GM12878 (cell line): Measurements from ENCODE around the gene ABHD6. TPM values are rescaled to one million over a fixed set of nuclear protein-coding genes. Genes with fewer than 3 reads are reported as not detected.

Experiments used
- ATAC-seq: fragments of 200-7000 bp; cut with Tn5 transposase; 3 replicates; pipeline ENCODE4 v1.9.1; 2020; ENCODE audit warnings: mild to moderate bottlenecking, moderate library complexity
- BruUV-seq: library from RNA; stranded (reverse); fragments of 400-500 nt; replicated peaks from 2 replicates; lab custom pipeline; 2021; lab: Mats Ljungman, UMichigan
- CTCF ChIA-PET: fragments of 300-600 bp; sonication (Branson Sonifier 250); formaldehyde crosslinking; extraction: SDS; loops from one replicate; lab custom pipeline; 2021; ENCODE audit warnings: inconsistent platforms; lab: Yijun Ruan, JAX
- POLR2A ChIA-PET: fragments of 350-600 bp; formaldehyde crosslinking; extraction: SDS; loops from one replicate; lab custom pipeline; 2021; ENCODE audit warnings: inconsistent platforms; lab: Charles Lee
- RAD21 ChIA-PET: fragments of 300-600 bp; sonication (Branson Sonifier 250); formaldehyde crosslinking; loops from one replicate; lab custom pipeline; 2023; ENCODE audit warnings: antibody characterized with exemption; ENCODE audit not compliant: unreplicated experiment; lab: Charles Lee
- SMC1A ChIA-PET: fragments of 300-600 bp; sonication (Branson Sonifier 250); formaldehyde crosslinking; loops from one replicate; lab custom pipeline; 2023; ENCODE audit not compliant: unreplicated experiment, uncharacterized antibody; lab: Charles Lee
- DNase-seq: peaks from one replicate; pipeline ENCODE4 v3.0.0-alpha.2; 2011; ENCODE audit warnings: low read depth, low spot score
- FAIRE-seq: peaks from 3 replicates; lab custom pipeline; 2011; peaks lifted over from hg19 to GRCh38; lab: Jason Lieb, UNC
- H2AFZ ChIP-seq: 2 replicates; pipeline ENCODE4 v1.6.0; 2011; ENCODE audit warnings: low read depth, low read length, control low read depth; ENCODE audit not compliant: control insufficient read depth
- H3K27ac ChIP-seq: 2 replicates; pipeline ENCODE4 v1.5.1; 2011; ENCODE audit warnings: control low read depth; ENCODE audit not compliant: control insufficient read depth, insufficient read depth
- H3K27me3 ChIP-seq, 2 experiments: replicated peaks in 1 of 2; 2 replicates each; pipeline versions ENCODE4 v1.6.0 to v1.6.1; 2011; ENCODE audit warnings: low read length in 1 of 2; ENCODE audit not compliant: control insufficient read depth in 2 of 2, insufficient read depth in 2 of 2
- H3K36me3 ChIP-seq, 2 experiments: 2 replicates each; pipeline ENCODE4 v1.5.1; 2011; ENCODE audit warnings: low read length in 1 of 2; ENCODE audit not compliant: control insufficient read depth in 2 of 2, insufficient read depth in 2 of 2
- H3K4me1 ChIP-seq: 2 replicates; pipeline ENCODE4 v1.6.1; 2011; ENCODE audit warnings: mild to moderate bottlenecking, low read length, moderate library complexity, mixed read lengths; ENCODE audit not compliant: control insufficient read depth, insufficient read depth
- H3K4me2 ChIP-seq: 2 replicates; pipeline ENCODE4 v1.6.0; 2011; ENCODE audit warnings: control low read depth; ENCODE audit not compliant: control insufficient read depth, insufficient read depth
- H3K4me3 ChIP-seq: fragments of 200-600 bp; sonication (generic); 2 replicates; pipeline ENCODE4 v1.5.1; 2016
- H3K79me2 ChIP-seq: 2 replicates; pipeline ENCODE4 v1.6.0; 2011; ENCODE audit warnings: low read length; ENCODE audit not compliant: control insufficient read depth, insufficient read depth
- H3K9ac ChIP-seq: 2 replicates; pipeline ENCODE4 v1.8.0; 2011; ENCODE audit warnings: low read length, control low read depth, mixed read lengths; ENCODE audit not compliant: control insufficient read depth, insufficient read depth
- H3K9me3 ChIP-seq: replicated peaks from 3 replicates; pipeline ENCODE4 v1.5.1; 2011; ENCODE audit warnings: mild to moderate bottlenecking, low read length; ENCODE audit not compliant: control insufficient read depth, insufficient read depth
- H4K20me1 ChIP-seq: 2 replicates; pipeline ENCODE4 v1.6.0; 2011; ENCODE audit not compliant: control insufficient read depth, insufficient read depth
- CTCF ChIP-seq, 3 experiments: IDR thresholded peaks in 2 of 3; conservative IDR thresholded peaks in 1 of 3; 2 replicates each; pipeline ENCODE4 v1.5.1; 2011; ENCODE audit warnings: low read depth in 3 of 3, low read length in 3 of 3, mild to moderate bottlenecking in 3 of 3, control low read depth in 2 of 3, moderate library complexity in 2 of 3, inconsistent platforms in 1 of 3, mixed read lengths in 1 of 3; ENCODE audit not compliant: control insufficient read depth in 2 of 3, insufficient read depth in 1 of 3; ENCODE audit errors: extremely low read depth in 1 of 3
- E2F8 ChIP-seq: fragments of 450-650 bp; IDR thresholded peaks from 2 replicates; pipeline ENCODE4 v1.6.1; 2018; ENCODE audit warnings: mild to moderate bottlenecking, low read depth, moderate library complexity; ENCODE audit not compliant: partially characterized antibody
- KAT2A ChIP-seq: conservative IDR thresholded peaks from 2 replicates; pipeline ENCODE4 v1.6.1; 2011; ENCODE audit warnings: low read depth, low read length; ENCODE audit not compliant: control insufficient read depth
- NR2C1 ChIP-seq: fragments of 450-650 bp; IDR thresholded peaks from 2 replicates; pipeline ENCODE4 v1.6.1; 2017; ENCODE audit warnings: antibody characterized with exemption, mild to moderate bottlenecking, moderate library complexity
- POU2F2 ChIP-seq: IDR thresholded peaks from 3 replicates; pipeline ENCODE4 v1.6.1; 2011; ENCODE audit warnings: low read depth, mild to moderate bottlenecking, low read length, borderline replicate concordance
- RFX5 ChIP-seq: IDR thresholded peaks from 2 replicates; pipeline ENCODE4 v1.6.1; 2011; ENCODE audit warnings: low read depth, low read length, improper control_type of control experiment
- SP1 ChIP-seq: IDR thresholded peaks from one replicate; pipeline ENCODE4 v1.6.1; 2011; ENCODE audit warnings: low read depth, low read length
- TCF3 ChIP-seq: IDR thresholded peaks from 2 replicates; pipeline ENCODE4 v1.6.1; 2012; ENCODE audit warnings: low read depth, mild to moderate bottlenecking, low read length, borderline replicate concordance; ENCODE audit not compliant: insufficient read depth
- ZBED1 ChIP-seq: IDR thresholded peaks from 2 replicates; pipeline ENCODE4 v1.6.1; 2016; ENCODE audit warnings: borderline replicate concordance
- ZNF274 ChIP-seq: IDR thresholded peaks from one replicate; pipeline ENCODE4 v1.8.0; 2011; ENCODE audit not compliant: insufficient read length, insufficient read depth
- WGBS: methylation state at CpG from one replicate; pipeline ENCODE4 v1.1.6; 2016; ENCODE audit warnings: low lambda C conversion rate; ENCODE audit not compliant: insufficient replicate concordance, insufficient coverage; ENCODE audit errors: missing lambda C conversion rate; 5-methylcytosine and 5-hydroxymethylcytosine counted together
- in situ Hi-C: fragments of 300-500 bp; cut with MboI; formaldehyde crosslinking; loops from 9 replicates; pipeline ENCODE4 v1.14.3; 2018; ENCODE audit warnings: mixed read lengths
- intact Hi-C: fragments of 100-400 bp; cut with micrococcal nuclease; formaldehyde crosslinking; loops from one replicate; pipeline ENCODE4 v1.14.2; 2022; ENCODE audit not compliant: unreplicated experiment
- polyA plus RNA-seq, 11 experiments: library from polyadenylated mRNA; depleted of rRNA in 4 of 11; unstranded in 6 of 11; stranded (reverse) in 5 of 11; fragments of >200 nt; fragmentation: Nextera tagmentation in 4 of 11; fragmentation: Illumina TruSeq in 1 of 11; extraction: Ambion mirVana in 4 of 11; extraction: Trizol in 1 of 11; gene quantifications; 1 replicate in 1 of 11; 2 replicates in 10 of 11; pipeline versions ENCODE4 v1.2.1 to v1.2.3, GENCODE V29; 2011 to 2016; ENCODE audit warnings: inconsistent platforms in 2 of 11, missing spikeins in 2 of 11, low read depth in 1 of 11
- total RNA-seq, 4 experiments: library from RNA; depleted of rRNA in 3 of 4; stranded (reverse); fragments of >200 nt in 3 of 4; fragmentation: Illumina TruSeq in 1 of 4; extraction: Trizol in 1 of 4; gene quantifications; 2 replicates each; pipeline versions ENCODE4 v1.2.1 to v1.2.3, GENCODE V29; 2013 to 2021
- TF ChIP-seq, protein P1 (sequence below): IDR thresholded peaks from 2 replicates; pipeline ENCODE4 v1.6.1; 2012; ENCODE audit warnings: low read depth, low read length, improper control_type of control experiment
- TF ChIP-seq, protein P2 (sequence below): IDR thresholded peaks from 2 replicates; pipeline ENCODE4 v1.6.1; 2012; ENCODE audit warnings: mild to moderate bottlenecking, low read depth, low read length
- TF ChIP-seq, protein P3 (sequence below): IDR thresholded peaks from 2 replicates; pipeline ENCODE4 v1.6.1; 2011; ENCODE audit warnings: borderline replicate concordance, low read depth, mild to moderate bottlenecking, moderate library complexity, mixed read lengths, low read length; ENCODE audit not compliant: insufficient read depth; ENCODE audit errors: extremely low read length

Gene ABHD6
- total and polyA plus RNA-seq, 10 of the 15 experiments (the other 5 are each of a cell fraction or from before 2014, with no cell fraction given), result 1.4 to 33.2 (median 3.2) TPM

GRCh38 chr3:58192069-58192468 lies 45.5 kb upstream of the ABHD6 start:
- no peak overlapping the region for H3K4me3 ChIP-seq
- in situ Hi-C loops, result no loop called here
- H3K79me2 ChIP-seq, result no peaks in the 10 kb centered on the region
- ATAC-seq, result no peak
- H3K9me3 ChIP-seq, result peaks cover 19% of the 10 kb centered on the region
- ChIA-PET CTCF (interaction anchor here (18.5 to 25.2 kb wide), 2 partner anchors 22 to 110 kb away, joined by 503 to 655 read pairs; partner anchors contain the start of genes DNASE1L3, HTD2 and RPP14), RAD21 (interaction anchor here (0.6 to 6.6 kb wide), 2 partner anchors 12 to 27 kb away, joined by 3 to 141 read pairs; no protein-coding TSS in a partner anchor), POLR2A (interaction anchor here (17.1 kb wide), 1 partner anchor 20 kb away, joined by 491 read pairs; the partner anchor contains the start of gene DNASE1L3), SMC1A (interaction anchor here (1.3 to 9.6 kb wide), 5 partner anchors 22 to 58 kb away, joined by 4 to 191 read pairs (median 27); partner anchors contain the start of gene ABHD6)
- no peak overlapping the region for H2AFZ ChIP-seq
- H3K4me1 ChIP-seq, result peaks cover 8% of the 10 kb centered on the region
- H3K36me3 ChIP-seq, result peaks cover 1 to 6% of the 10 kb centered on the region in 2 experiments; a peak in 2 of 4 replicates
- no peaks in the 10 kb centered on the region for H4K20me1 ChIP-seq
- BruUV-seq, result no TSS peak
- H3K4me2 ChIP-seq, result no peak overlapping the region
- H3K9ac ChIP-seq, result no peak overlapping the region
- DNase-seq, result no peak
- WGBS, result 86% methylated on average over 5 of the region's 5 CpGs
- no peak for FAIRE-seq
- H3K27me3 ChIP-seq, result no peaks in the 10 kb centered on the region
- intact Hi-C loops, result no loop called here
- no peak overlapping the region for H3K27ac ChIP-seq
- TF ChIP-seq KAT2A, result no peak
- TF ChIP-seq, protein P1, sequence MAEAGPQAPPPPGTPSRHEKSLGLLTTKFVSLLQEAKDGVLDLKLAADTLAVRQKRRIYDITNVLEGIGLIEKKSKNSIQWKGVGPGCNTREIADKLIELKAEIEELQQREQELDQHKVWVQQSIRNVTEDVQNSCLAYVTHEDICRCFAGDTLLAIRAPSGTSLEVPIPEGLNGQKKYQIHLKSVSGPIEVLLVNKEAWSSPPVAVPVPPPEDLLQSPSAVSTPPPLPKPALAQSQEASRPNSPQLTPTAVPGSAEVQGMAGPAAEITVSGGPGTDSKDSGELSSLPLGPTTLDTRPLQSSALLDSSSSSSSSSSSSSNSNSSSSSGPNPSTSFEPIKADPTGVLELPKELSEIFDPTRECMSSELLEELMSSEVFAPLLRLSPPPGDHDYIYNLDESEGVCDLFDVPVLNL, result no peak
- no peak for TF ChIP-seq NR2C1
- TF ChIP-seq, protein P2, sequence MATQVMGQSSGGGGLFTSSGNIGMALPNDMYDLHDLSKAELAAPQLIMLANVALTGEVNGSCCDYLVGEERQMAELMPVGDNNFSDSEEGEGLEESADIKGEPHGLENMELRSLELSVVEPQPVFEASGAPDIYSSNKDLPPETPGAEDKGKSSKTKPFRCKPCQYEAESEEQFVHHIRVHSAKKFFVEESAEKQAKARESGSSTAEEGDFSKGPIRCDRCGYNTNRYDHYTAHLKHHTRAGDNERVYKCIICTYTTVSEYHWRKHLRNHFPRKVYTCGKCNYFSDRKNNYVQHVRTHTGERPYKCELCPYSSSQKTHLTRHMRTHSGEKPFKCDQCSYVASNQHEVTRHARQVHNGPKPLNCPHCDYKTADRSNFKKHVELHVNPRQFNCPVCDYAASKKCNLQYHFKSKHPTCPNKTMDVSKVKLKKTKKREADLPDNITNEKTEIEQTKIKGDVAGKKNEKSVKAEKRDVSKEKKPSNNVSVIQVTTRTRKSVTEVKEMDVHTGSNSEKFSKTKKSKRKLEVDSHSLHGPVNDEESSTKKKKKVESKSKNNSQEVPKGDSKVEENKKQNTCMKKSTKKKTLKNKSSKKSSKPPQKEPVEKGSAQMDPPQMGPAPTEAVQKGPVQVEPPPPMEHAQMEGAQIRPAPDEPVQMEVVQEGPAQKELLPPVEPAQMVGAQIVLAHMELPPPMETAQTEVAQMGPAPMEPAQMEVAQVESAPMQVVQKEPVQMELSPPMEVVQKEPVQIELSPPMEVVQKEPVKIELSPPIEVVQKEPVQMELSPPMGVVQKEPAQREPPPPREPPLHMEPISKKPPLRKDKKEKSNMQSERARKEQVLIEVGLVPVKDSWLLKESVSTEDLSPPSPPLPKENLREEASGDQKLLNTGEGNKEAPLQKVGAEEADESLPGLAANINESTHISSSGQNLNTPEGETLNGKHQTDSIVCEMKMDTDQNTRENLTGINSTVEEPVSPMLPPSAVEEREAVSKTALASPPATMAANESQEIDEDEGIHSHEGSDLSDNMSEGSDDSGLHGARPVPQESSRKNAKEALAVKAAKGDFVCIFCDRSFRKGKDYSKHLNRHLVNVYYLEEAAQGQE, result no peak
- no peak for TF ChIP-seq CTCF (IDR thresholded peaks at IDR 0.05 in 2 of 3, conservative IDR thresholded peaks at IDR 0.05 in 1 of 3; ENCODE audit: control insufficient read depth in 2 of 3, extremely low read depth in 1 of 3, insufficient read depth in 1 of 3, low read depth in 3 of 3, low read length in 3 of 3)
- TF ChIP-seq, protein P3, sequence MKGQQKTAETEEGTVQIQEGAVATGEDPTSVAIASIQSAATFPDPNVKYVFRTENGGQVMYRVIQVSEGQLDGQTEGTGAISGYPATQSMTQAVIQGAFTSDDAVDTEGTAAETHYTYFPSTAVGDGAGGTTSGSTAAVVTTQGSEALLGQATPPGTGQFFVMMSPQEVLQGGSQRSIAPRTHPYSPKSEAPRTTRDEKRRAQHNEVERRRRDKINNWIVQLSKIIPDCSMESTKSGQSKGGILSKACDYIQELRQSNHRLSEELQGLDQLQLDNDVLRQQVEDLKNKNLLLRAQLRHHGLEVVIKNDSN, result no peak
- no peak for TF ChIP-seq ZNF274
- no peak for TF ChIP-seq E2F8
- TF ChIP-seq TCF3, result no peak
- TF ChIP-seq POU2F2, result no peak
- no peak for TF ChIP-seq RFX5
- no peak for TF ChIP-seq ZBED1
- TF ChIP-seq SP1, result no peak
